DLD1 (cell line): ENCODE results near the gene TNNT3.
"Not testable (repeated sequence)": the region's sequence is repeated elsewhere in the genome, so short reads cannot be mapped to it uniquely, and the experiment has no call there.

Source experiments
- in situ Hi-C: cut with HindIII; loops from 2 replicates; pipeline ENCODE4 v1.10.0; 2017; ENCODE audit warnings: low sequenced_read_pairs

TNNT3 gene

DNA sequence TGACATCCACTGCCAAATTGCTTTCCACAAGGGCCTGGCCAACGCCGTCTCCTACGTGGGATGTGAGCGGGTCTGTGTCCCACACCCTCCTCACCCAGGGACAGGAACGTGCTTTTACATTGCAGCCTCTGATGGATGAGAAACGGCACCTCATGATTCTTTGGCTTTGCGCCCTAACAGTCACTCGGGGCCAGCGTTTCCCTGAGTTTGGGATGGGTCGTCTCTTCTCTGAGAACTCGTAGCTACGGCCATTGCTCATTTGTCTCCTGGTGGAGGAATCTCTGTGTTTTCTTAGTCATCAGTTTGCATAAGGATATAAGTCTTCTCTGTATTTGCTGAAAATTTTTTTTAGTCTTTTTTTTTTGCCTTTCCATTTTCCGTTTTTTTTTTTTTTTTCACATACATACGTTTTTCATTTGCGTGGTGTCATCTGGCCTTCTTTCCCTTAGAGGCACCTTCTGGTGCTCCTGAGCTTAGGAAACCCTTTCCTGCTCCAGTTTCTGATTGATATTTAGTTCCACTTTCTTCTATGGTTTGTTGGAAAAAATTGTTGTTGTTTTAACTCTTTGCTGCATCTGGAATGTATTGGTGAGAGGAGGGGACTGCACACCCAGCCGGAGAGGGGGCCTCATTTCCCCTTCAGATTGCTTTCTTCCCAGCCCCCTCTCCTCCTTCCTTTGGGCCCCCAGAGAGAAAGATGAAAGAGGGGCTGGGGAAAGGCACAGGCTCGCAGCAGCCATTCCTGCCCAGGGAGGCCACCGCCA is 12.0 kb downstream of the TNNT3 start:
- in situ Hi-C loops = no loop called here

DNA sequence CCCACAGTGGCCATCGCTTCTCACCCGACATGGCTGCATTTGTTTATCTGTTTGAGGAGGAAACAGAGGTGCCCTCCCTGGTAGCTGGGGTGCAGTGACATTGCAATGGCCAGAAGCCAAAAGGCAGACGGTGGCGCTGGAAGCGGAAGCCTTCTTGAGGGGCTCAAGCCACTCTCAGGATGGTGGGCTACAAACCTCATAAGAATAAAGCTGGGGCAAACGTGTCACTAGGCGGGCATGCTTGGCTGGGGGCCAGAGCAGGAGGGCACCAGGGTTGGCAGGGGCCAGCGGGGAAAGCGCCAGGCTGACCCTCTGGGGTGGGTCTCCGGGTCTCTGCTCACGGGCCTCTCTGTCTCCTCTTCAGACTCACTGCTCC is 12.6 kb downstream of the TNNT3 start:
- in situ Hi-C loops = no loop called here

DNA sequence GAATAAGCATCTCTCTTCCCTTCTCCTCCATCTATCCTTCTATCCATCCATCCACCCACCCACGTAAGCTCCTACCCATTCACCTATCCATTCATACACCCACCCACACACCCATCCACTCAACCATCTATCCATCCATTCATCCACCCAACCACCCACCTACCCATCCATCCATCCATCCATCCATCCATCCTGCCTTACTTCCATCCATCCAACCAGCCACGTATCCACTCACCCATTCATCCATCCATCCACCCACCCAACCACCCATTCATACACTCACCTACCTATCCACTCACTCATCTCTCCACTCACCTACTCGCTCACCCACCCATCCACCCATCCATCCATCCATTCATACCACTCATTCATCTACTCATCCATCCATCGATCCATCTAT is 13.2 kb downstream of the TNNT3 start:
- in situ Hi-C loops = no loop called here

DNA sequence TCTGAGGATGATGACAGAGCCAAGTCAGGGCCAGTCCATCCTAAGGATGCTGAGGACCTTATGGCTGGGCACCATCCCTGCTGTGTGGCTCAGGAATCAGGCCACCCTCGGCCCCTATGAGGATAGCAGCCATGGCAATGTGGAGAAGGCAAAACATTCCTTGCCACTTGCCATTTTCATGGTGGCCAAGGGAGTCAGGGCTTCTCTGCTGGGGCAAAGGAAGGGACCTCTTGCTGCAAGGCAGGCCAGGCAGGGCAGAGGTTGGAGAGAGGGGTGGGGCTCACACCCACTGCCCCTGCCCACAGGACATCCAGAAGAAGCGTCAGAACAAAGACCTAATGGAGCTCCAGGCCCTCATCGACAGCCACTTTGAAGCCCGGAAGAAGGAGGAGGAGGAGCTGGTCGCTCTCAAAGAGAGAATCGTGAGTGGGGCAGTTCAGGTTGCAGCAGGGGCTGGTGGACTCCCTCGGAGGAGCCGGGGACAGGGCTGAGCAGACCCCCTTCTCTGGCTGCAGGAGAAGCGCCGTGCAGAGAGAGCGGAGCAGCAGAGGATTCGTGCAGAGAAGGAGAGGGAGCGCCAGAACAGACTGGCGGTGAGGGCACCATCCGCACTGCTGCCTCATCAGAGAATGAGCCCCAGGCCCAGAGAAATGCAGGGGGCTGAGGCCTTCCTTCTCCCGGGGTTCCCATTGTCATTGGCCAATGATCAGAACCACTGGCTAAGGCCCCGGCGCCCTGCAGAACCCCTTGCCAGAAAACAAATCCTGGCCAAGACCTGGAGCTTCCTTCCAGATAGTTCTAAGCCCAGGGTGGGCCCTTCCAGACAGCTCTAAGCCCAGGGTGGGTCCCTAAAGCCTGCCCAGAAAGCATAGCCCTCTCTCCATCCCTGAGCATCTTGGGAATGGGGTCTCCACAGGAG is 14.2 kb downstream of the TNNT3 start:
- in situ Hi-C loops = no loop called here

DNA sequence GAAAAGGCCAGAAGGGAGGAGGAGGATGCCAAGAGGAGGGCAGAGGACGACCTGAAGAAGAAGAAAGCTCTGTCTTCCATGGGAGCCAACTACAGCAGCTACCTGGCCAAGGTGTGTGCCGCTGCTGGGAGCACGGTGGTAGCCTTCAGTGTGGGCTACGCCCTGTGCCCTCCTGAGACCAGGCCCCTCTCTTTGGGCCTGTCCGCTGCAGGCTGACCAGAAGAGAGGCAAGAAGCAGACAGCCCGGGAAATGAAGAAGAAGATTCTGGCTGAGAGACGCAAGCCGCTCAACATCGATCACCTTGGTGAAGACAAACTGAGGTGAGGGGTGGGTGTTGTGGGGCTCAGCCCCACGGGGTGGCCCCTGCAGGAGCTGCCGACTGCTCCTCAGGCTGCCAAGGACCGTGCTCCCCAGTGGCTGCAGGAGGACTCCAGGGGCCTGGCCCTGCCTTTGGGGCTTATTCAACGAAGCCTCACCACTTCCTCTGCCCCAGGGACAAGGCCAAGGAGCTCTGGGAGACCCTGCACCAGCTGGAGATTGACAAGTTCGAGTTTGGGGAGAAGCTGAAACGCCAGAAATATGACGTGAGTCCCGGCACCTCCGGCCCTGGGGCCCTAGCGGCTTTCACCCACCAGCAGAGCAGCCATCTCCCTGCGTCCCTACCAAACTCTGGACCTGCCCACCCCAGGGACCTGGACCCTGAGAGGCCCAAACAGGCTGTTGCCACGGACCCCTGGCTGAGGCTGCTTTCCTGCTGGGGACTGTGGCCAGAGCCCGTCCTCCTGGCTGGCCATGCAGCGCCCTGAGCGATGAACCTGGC is 15.0 kb downstream of the TNNT3 start:
- in situ Hi-C loops = no loop called here

DNA sequence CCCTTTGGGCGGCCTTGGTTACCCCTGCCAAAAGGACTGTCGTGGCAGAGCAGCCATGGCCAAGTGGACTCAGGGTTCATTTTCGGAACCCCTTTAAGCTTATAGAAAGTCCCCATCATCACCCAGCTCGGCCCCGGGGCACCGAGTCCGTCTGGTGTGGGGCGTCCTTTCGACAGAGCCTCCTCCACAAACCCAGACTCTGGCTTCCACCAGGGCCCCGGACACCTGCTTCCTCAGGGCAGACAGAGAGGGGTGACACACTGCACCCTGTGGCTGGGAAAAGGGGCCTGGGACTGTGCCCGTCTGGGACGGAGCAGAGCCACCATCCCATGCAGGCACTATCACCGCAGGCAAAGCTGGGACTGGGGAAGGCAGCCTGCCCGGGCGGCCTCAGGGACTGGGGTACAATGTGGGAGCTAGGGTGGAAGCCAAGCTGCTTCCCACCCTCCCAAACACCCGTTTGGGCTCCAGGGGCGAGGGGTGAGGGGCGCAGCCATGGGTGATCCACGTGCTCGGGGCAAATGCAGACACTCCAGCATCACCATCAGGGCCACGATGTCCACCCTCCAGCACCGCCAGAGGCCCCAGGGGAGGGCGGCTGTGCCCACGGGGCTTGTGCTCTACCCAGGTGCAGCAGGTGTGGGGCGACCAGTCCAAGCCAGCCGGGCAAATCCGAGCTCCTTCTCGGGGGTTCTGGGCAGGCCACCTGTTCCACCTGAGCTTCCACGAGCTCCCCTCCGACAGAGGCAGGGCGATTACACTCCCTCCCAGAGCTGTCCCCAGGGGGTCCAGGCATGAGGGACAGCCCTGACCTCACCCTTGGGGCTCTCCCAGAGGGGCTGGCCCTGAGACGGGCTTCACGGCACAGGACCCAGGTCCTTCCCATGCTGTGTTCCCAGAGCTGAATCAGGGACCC is 15.9 kb downstream of the TNNT3 start:
- in situ Hi-C loops = no loop called here

DNA sequence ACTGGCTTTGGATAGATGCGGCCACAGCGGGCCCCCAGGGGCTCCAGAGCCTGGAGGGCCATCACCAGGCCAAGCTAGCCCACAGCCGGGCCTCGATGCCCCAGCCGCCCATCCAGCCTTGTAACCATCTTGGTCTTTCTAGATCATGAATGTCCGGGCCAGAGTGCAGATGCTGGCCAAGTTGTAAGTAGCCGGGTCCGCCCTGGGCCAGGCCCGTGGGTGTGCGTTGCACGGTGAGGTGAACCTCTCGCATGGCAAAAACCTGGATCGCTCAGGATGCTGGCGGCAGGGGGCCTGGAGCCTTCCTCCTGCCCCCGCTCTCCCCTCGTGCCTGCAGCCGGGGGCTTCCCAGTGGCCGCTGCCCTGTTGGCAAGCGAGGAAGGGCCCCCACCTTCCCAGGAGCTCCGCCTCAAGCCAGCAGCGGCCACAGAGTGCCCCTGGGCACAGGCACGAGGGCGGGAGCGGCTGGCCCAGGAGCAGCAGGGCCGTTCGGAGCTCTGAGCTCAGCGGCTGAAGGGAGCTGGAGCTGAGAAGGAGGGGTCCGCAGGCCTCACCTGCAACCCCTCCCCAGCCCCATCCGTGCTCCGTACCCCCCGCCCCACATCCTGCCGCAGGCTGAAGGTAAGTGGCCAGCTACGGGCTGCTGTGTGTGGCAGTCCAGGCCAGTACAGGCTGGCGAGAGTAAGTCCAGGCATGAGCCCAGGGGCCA is 16.7 kb downstream of the TNNT3 start:
- in situ Hi-C loops = no loop called here

DNA sequence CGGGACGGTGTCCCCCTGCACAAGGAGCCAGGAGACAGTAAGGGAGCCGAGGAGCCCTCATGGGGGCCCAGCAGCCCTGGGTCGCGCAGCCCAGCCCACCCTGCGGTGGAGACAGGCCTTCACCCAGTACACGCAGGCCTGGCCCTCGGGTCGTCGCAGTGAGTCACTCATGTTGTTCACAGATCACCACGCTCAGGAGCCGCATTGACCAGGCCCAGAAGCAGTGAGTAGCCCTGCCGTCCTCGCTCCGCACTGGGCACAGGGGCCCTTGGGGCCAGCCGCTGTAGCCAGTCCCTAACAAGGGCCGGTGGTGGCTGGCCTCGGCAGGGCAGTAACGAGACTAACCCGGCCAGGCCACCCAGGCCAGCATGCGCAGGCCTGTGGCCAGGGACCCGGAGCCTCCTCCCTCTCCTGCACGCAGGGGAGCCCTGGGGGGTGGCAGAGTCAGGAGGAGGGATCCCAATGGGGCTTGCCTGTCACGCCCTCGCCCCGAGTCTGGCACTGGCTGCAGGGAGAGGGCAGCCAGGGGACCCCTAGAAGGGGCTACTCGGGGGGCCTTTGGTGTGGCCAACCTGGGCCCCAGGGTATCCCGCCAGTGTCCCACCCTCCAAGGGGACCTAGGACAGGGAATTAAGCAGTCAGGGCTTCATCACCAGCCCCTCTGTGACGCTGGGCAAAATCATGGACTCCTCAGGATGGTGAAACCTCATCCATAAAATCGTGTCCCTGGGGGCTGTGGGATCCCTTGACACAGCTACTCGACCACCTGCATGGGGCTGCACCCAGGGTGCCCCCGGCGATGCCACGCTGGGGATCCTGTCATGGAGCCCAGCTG is 17.5 kb downstream of the TNNT3 start:
- in situ Hi-C loops = no loop called here

DNA sequence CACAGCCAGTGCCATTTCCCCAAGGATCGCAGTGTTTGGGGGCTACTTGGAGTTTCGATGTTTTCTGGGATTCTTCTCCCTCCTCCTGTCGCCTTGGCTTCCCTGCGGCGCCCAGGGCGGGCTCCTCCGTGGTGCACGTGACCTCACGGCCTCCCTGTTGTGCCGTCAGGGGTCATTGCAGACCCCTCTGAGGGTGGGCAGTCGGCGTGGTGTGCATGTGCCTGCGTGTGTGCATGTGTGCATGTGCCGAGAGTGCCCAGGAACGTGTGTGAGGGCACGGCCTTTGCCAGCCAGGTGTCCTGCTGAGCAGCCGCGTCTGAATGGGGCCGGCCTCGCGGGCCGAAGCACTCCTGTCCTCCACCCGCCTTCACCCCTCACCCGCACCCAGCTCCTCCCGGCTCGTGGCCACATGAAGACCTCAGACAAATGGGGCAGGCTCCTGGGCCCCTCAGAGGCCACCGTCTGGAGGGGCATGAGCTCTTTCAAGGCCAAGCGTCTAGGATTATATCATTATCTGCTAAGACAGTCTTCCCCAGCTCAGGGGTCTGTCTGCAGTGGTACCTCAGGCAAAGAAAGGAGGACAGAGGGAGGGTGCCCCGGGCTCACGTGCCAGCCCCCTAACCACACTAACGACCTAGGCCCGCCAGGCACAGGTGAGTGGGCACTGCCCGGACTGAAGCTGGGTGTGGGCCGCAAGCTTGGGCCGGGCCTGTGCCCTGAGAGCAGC is 18.3 kb downstream of the TNNT3 start:
- in situ Hi-C loops = no loop called here

DNA sequence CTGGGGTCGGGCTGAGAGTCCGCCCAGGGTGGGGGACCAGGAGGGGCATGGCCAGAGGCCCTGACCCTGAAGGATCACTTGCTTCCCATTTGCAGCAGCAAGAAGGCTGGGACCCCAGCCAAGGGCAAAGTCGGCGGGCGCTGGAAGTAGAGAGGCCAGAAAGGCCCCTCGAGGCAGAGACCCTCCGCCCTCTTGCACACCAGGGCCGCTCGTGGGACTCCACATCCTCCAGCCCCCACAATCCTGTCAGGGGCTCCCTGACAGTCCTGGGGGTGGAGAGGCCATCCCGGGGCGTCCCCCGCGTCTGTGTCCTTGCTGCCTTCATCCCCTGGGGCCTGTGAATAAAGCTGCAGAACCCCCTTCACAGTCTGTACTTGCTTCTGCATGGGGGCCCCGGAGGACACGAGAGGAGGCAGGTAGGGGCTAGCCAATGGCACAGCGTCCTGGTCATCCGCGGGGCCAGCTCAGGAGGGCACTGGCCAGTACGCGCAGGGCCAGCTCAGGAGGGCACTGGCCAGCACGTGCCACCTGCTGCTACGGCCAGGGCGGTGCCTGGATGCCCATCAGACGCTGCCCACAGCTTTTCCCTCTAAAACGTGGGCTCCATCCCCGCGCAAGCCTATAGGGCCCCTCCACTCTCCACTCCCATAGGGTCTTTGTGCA is 19.0 kb downstream of the TNNT3 start:
- in situ Hi-C loops = no loop called here

DNA sequence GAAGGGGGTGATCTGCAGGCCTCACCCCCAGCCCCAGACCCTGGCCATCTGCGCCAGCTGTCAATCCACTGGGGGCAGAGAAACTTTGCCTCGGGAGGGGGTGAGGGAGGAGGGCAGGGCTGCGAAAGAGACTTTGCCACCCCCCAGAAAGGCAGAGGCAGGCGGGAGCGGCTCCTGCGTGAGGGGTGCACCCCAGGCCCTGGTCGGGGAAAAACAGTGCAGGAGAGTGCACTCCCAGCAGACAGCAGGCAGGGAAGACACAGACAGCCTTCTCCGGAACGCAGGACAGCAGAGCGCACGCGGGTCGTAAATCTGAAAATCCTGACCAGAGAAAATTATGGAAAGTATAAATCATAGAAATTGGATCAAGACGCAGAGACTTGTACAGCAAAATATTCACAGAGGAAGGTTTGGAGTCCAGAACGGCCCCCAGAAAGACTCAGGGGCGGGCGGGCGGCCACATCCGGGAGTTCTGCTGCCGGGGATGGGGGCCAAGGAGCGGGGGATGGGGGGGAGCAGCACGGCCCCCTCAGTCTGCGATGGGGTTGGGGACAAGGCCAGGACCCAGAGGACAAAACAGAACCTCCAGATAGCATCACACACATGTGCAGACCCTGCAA is 19.6 kb downstream of the TNNT3 start:
- in situ Hi-C loops = no loop called here

DNA sequence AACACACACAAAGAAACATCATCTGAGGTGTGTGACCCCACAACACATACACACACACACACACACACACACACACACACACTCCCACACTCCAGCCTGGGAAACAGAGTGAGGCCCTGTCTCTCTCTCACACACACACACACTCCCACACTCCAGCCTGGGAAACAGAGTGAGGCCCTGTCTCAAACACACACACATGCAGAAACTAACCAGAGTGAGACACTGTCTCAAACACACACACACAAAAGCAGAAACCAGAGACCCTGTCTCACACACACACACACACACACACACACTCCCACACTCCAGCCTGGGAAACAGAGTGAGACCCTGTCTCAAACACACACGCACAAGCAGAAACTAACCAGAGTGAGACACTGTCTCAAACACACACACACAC is 20.3 kb downstream of the TNNT3 start:
- in situ Hi-C loops = not testable (repeated sequence)

DNA sequence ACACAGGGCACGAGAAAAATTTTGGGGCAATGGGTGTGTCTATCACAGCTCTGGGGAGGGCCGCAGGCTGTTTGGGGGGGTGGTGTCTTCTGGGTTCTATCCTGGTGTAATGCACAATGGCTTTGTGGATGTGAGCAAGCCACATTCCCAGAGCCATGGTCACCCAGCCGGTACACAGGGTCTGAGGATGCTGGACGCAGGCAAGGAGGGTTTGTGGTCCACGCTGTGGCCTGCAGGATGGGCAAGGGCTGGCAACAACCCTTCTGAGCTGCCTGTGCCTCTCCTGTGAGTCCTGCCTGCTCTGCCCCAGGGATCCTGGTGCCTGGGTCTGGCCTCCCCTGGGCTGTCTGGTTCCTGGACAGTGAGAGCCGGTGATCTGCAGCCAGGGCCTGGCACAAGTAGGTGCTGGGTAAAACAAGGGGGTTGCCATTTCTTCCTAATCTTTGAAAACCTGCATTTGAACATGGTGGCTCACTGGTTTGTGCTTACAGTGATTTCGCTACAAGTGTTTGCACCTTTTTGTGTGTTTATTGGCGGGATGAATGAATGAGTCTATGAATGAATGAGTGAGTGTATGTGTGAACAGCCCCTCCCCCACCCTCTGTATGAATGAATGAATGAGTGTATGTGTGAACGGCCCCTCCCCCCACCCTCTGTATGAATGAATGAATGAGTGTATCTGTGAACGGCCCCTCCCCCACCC is 23.2 kb downstream of the TNNT3 start:
- in situ Hi-C loops = no loop called here

DNA sequence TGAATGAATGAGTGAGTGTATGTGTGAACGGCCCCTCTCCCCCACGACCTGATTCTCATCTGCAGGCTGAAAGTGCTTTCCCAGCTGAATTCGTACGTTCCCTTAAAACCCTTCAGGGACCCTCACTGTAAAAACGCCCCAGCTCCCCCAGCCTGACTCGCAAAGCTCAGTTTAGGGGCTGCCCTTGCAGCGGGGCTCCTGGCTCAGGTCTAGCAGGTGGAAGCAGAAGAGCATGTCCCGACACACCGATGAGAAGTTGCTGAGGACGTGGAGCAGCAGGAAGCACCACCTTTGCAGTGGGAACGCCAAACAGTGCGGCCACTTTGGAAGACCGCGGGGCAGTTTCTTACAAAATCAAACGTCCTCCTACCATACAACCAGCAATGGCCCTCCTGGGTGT is 24.1 kb downstream of the TNNT3 start:
- in situ Hi-C loops = no loop called here

DNA sequence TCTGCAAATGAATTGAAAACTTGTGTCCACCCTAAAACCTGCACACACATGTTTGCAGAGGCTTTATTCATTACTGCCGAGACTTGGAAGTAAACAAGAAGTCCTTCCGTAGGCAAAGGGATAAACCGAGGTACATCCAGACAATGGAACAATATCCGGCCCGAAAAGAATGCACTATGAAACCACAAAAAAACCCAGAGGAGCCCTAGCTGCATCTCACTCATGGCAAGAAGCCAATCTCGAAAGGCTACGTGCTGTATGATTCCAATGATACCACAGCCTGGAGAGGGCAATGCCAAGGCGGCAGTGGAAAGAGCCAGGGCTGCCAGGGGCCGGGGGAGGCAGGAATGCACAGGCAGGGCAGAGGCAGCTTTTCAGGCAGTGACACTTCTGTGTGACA is 24.5 kb downstream of the TNNT3 start:
- in situ Hi-C loops = no loop called here

DNA sequence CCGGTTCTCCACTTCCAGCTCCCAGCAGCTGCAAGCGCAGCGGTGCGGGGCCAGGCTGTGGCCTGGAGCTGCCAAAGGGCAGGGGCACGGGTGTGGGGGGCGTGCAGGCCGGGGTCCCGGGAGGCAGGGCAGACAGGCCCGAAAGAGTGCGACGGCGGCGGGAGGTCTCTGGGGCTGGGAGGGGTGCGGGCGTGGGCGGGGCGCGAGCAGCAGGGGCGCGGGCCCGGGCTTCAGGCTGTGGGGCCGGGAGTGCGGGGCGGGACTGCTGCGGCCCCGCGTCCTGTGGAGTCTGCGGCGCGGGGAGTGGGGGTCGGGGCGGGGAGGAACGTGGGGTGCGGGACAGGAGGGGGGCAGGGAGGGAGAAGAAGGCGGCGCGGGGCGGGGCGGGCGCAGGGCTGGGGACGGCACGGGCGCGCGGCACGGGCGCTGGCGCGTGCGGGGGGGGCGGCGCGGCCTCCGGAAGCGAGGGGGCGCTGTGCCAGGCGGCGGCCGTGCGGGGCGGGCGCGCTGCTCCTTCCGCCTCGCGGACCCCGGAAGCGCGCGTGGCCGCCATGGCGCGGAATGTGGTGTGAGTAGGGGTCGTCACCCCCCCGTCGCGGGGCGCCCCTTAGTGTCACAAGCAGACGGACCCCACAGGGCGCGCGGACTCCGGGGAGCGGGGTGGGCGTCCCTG is 27.4 kb downstream of the TNNT3 start, which contains the start of gene MRPL23:
TSS of gene MRPL23 (plus strand) at position 521 of the 673 bp plus-strand sequence. CDS start at position 552, 31 bp downstream.
- in situ Hi-C loops = no loop called here
